ENCODE measurements around the gene C19orf53. TPM values are rescaled to one million over a fixed set of nuclear protein-coding genes. Genes with fewer than 3 reads are reported as not detected.

C19orf53 gene
- total and polyA plus RNA-seq, 2 of the 13 experiments (the other 11 are each of a cell fraction or from before 2014, with no cell fraction given), result 129 to 130 TPM

GRCh38 chr19:13823901-13824300 is 49.6 kb downstream of the C19orf53 start (continued):
- TF ChIP-seq HNRNPLL (IDR thresholded peaks at IDR 0.05; ENCODE audit: low read depth, low read length, poor library complexity, severe bottlenecking) (no peak), SALL2 (CRISPR knock-in tag; IDR thresholded peaks at IDR 0.05) (no peak), REST (IDR thresholded peaks at IDR 0.05; ENCODE audit: borderline replicate concordance in 1 of 2, low read depth in 1 of 2, low read length in 2 of 2) (no peak), ZBTB33 (CRISPR knock-in tag; IDR thresholded peaks at IDR 0.05) (no peak), JUNB (CRISPR knock-in tag; IDR thresholded peaks at IDR 0.05; ENCODE audit: borderline replicate concordance) (no peak), ZNF740 (CRISPR knock-in tag; IDR thresholded peaks at IDR 0.05) (no peak), BATF2 (CRISPR knock-in tag; IDR thresholded peaks at IDR 0.05) (no peak), GTF3A (CRISPR knock-in tag; conservative IDR thresholded peaks at IDR 0.05) (no peak)

All from HepG2 (cell line).